Measurements from ENCODE around the gene ARHGAP26.
"Not testable (repeated sequence)": the region's sequence is repeated elsewhere in the genome, so short reads cannot be mapped to it uniquely, and the experiment has no call there.

Gene ARHGAP26

GRCh38 chr5:143092711-143093451 lies 322.7 kb downstream of the ARHGAP26 start:
- in situ Hi-C loops (cut with HindIII; ENCODE audit: low sequenced_read_pairs), result not testable (repeated sequence)

GRCh38 chr5:143093452-143094086 lies 323.4 kb downstream of the ARHGAP26 start:
- in situ Hi-C loops (cut with HindIII; ENCODE audit: low sequenced_read_pairs), result no loop called here

GRCh38 chr5:143094087-143094521 lies 323.9 kb downstream of the ARHGAP26 start:
- in situ Hi-C loops (cut with HindIII; ENCODE audit: low sequenced_read_pairs), result no loop called here

GRCh38 chr5:143094608-143095007 lies 324.4 kb downstream of the ARHGAP26 start:
- in situ Hi-C loops (cut with HindIII; ENCODE audit: low sequenced_read_pairs), result loop anchor here (5.0 kb wide), 1 partner anchor 47 kb away; no protein-coding TSS in a partner anchor

GRCh38 chr5:143101121-143101520 lies 330.9 kb downstream of the ARHGAP26 start:
- in situ Hi-C loops (cut with HindIII; ENCODE audit: low sequenced_read_pairs), result no loop called here

- in situ Hi-C loops (cut with HindIII; ENCODE audit: low sequenced_read_pairs), result no loop called here
Observed at GRCh38 chr5:143101725-143102386, 331.7 kb downstream of the ARHGAP26 start.

GRCh38 chr5:143102411-143102810 lies 332.2 kb downstream of the ARHGAP26 start:
- in situ Hi-C loops (cut with HindIII; ENCODE audit: low sequenced_read_pairs), result no loop called here

- in situ Hi-C loops (cut with HindIII; ENCODE audit: low sequenced_read_pairs), result no loop called here
Observed at GRCh38 chr5:143105216-143105905, 335.2 kb downstream of the ARHGAP26 start.

- in situ Hi-C loops (cut with HindIII; ENCODE audit: low sequenced_read_pairs), result no loop called here
Observed at GRCh38 chr5:143106174-143106573, 336.0 kb downstream of the ARHGAP26 start.

GRCh38 chr5:143108498-143109128 lies 338.4 kb downstream of the ARHGAP26 start:
- in situ Hi-C loops (cut with HindIII; ENCODE audit: low sequenced_read_pairs), result no loop called here

GRCh38 chr5:143110591-143110990 lies 340.4 kb downstream of the ARHGAP26 start:
- in situ Hi-C loops (cut with HindIII; ENCODE audit: low sequenced_read_pairs), result loop anchor here (10.0 kb wide), 1 partner anchor 714 kb away; no protein-coding TSS in a partner anchor

GRCh38 chr5:143111799-143112198 lies 341.6 kb downstream of the ARHGAP26 start:
- in situ Hi-C loops (cut with HindIII; ENCODE audit: low sequenced_read_pairs), result loop anchor here (10.0 kb wide), 1 partner anchor 713 kb away; no protein-coding TSS in a partner anchor

GRCh38 chr5:143113461-143113860 lies 343.3 kb downstream of the ARHGAP26 start:
- in situ Hi-C loops (cut with HindIII; ENCODE audit: low sequenced_read_pairs), result loop anchor here (10.0 kb wide), 1 partner anchor 711 kb away; no protein-coding TSS in a partner anchor

GRCh38 chr5:143114481-143114880 lies 344.3 kb downstream of the ARHGAP26 start:
- in situ Hi-C loops (cut with HindIII; ENCODE audit: low sequenced_read_pairs), result loop anchor here (10.0 kb wide), 1 partner anchor 710 kb away; no protein-coding TSS in a partner anchor

GRCh38 chr5:143115381-143115780 lies 345.2 kb downstream of the ARHGAP26 start:
- in situ Hi-C loops (cut with HindIII; ENCODE audit: low sequenced_read_pairs), result loop anchor here (10.0 kb wide), 1 partner anchor 709 kb away; no protein-coding TSS in a partner anchor

GRCh38 chr5:143116814-143117213 lies 346.6 kb downstream of the ARHGAP26 start:
- in situ Hi-C loops (cut with HindIII; ENCODE audit: low sequenced_read_pairs), result loop anchor here (10.0 kb wide), 1 partner anchor 708 kb away; no protein-coding TSS in a partner anchor

- in situ Hi-C loops (cut with HindIII; ENCODE audit: low sequenced_read_pairs), result loop anchor here (10.0 kb wide), 1 partner anchor 707 kb away; no protein-coding TSS in a partner anchor
Observed at GRCh38 chr5:143117821-143118220, 347.6 kb downstream of the ARHGAP26 start.

- in situ Hi-C loops (cut with HindIII; ENCODE audit: low sequenced_read_pairs), result loop anchor here (10.0 kb wide), 1 partner anchor 707 kb away; no protein-coding TSS in a partner anchor
Observed at GRCh38 chr5:143118222-143118621, 348.0 kb downstream of the ARHGAP26 start.

GRCh38 chr5:143118818-143119217 lies 348.6 kb downstream of the ARHGAP26 start:
- in situ Hi-C loops (cut with HindIII; ENCODE audit: low sequenced_read_pairs), result loop anchor here (10.0 kb wide), 1 partner anchor 706 kb away; no protein-coding TSS in a partner anchor

- in situ Hi-C loops (cut with HindIII; ENCODE audit: low sequenced_read_pairs), result loop anchor here (10.0 kb wide), 1 partner anchor 705 kb away; no protein-coding TSS in a partner anchor
Observed at GRCh38 chr5:143119291-143119769, 349.2 kb downstream of the ARHGAP26 start.

All from endothelial cell of hepatic sinusoid (primary cell).